ENCODE data around the gene ADAM15.

ADAM15 gene

DNA sequence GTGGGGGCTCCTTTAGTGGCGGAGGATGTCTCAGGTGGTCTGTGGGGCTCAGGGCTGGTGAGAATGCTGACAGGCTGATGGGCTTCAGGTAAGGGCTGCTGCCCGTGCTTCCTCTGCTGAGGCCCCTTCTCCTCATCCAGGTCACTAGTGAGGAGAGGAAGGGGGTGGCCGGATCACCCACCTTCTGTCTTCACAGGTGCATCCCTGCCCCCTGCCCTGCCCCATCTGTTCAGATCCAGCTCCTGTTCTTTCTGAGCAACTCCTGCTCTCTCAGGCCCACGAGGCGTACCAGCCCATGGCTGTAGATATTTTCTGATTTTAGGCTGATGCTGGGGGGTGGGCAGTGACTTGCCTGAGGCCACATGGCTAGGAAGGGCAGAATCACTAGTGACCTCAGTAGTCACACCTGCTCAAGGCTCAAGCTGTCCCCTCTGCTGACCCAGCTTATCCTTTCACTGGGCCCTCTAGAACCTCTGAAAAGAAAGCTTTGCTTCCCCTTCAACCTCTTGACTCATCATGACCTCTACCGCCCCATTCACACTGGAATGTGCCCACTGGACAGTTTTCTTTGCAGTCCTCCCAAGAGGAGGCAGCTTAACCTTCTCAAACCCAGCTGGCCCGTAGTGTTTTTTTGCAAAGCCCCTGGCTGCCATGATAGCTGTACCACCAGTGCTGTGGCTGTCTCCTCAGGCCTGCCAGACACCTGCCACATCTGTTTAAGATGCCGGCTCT, 32.3 kb upstream of the ADAM15 start:
- TF ChIP-seq, protein P1, sequence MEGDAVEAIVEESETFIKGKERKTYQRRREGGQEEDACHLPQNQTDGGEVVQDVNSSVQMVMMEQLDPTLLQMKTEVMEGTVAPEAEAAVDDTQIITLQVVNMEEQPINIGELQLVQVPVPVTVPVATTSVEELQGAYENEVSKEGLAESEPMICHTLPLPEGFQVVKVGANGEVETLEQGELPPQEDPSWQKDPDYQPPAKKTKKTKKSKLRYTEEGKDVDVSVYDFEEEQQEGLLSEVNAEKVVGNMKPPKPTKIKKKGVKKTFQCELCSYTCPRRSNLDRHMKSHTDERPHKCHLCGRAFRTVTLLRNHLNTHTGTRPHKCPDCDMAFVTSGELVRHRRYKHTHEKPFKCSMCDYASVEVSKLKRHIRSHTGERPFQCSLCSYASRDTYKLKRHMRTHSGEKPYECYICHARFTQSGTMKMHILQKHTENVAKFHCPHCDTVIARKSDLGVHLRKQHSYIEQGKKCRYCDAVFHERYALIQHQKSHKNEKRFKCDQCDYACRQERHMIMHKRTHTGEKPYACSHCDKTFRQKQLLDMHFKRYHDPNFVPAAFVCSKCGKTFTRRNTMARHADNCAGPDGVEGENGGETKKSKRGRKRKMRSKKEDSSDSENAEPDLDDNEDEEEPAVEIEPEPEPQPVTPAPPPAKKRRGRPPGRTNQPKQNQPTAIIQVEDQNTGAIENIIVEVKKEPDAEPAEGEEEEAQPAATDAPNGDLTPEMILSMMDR (IDR thresholded peaks at IDR 0.05; ENCODE audit: low read length, missing control alignments): no peak
- H3K4me3 ChIP-seq (replicated peaks; ENCODE audit: low read depth, low read length): no peak overlapping the region
- DNase-seq (ENCODE audit: low read depth): no peak

DNA sequence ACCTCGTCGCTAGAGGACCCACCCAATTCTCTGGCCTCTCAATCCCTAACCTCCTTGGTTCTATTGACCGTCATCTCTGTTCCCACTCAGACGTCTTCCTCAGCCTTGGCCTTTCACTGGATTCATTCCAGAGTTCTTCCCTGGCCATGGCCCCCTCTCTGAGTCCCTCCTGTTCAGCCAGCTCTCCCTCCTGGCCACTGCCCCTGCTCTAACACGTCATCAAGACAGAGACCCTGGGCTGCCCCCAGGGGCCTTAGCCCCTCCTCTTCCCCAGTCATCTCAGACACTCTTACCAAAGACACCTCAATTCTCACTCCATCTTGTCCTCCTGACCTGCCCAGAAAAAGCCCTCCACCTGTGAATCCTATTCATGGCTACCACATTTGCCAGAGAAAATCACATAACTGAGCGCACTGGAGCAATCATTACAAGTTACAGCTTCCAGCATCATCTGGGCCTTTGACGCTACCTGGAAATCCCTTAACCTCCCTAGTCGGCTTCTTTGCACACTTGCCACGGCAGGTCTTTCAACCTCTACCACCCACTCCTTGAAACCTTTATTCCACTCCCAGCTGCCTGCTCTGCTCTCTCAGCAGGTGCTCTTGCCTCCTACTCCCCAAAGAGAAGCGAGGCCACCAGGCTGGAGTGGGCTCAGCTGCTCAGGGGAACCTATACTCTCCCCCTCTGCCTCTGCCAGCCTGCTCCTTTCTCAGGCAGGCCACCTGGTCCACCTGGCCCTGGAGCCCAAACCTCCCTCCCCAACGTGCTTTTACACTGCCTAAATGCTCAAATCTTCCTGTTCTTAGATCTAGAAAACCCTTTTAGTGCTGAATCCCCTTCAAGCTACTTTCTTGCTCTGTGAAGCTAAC, 31.5 kb upstream of the ADAM15 start:
- TF ChIP-seq, protein P1 (IDR thresholded peaks at IDR 0.05; ENCODE audit: low read length, missing control alignments): no peak
- H3K4me3 ChIP-seq (replicated peaks; ENCODE audit: low read depth, low read length): no peak overlapping the region
- no peak for DNase-seq (ENCODE audit: low read depth)

DNA sequence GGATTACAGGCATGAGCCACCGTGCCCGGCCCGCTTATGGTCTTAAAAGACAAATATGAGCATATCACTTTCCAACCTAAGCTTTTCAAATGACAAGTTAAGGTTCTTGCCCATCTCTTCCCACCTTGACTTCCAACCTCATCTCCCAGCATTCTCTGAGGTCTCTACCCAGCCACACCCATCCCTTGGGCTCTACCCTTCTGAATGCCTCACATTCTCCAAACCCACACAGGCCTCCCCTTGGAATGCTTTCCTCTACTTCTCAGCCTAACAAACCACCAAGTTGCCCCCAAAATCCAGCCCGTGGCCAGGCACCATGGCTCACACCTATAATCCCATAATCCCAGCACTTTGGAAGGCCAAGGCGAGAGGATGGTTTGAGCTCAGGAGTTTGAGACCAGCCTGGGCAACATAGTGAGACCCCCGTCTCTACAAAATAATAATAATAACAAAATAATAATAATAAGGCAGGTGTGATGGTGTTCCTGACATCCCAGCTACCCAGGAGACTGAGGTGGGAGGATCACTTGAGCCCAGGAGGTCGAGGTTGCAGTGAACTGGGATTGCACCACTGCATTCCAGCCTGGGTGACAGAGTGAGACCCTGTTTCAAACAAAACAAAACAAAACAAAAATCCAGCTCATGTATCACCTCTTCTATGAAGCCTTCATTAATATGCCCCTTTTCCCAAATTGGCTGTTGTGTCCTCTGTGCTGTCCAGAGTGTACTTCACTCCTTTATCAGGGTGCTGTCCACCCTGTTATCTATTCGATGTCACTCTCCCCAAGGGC, 28.8 kb upstream of the ADAM15 start:
- no peak overlapping the region for H3K4me3 ChIP-seq (replicated peaks; ENCODE audit: low read depth, low read length)
- TF ChIP-seq, protein P1 (IDR thresholded peaks at IDR 0.05; ENCODE audit: low read length, missing control alignments): no peak
- no peak for DNase-seq (ENCODE audit: low read depth)

DNA sequence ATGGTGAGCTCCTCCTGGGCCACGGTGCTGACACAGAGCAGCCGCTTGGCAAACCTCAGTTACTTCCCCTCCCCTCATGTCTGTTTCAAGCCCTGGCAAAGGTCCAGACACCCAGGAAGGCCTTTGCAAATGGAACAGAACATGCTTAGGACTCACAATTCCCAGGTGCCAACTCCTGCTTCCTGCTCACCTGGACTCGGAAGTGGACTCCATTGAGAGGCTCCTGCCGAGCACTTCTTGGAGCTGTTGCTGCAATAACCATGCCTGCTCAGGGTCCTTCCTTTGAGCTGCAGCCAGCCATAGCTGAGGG, 28.2 kb upstream of the ADAM15 start:
- TF ChIP-seq, protein P1 (IDR thresholded peaks at IDR 0.05; ENCODE audit: low read length, missing control alignments): no peak
- no peak overlapping the region for H3K4me3 ChIP-seq (replicated peaks; ENCODE audit: low read depth, low read length)
- DNase-seq (ENCODE audit: low read depth): no peak

DNA sequence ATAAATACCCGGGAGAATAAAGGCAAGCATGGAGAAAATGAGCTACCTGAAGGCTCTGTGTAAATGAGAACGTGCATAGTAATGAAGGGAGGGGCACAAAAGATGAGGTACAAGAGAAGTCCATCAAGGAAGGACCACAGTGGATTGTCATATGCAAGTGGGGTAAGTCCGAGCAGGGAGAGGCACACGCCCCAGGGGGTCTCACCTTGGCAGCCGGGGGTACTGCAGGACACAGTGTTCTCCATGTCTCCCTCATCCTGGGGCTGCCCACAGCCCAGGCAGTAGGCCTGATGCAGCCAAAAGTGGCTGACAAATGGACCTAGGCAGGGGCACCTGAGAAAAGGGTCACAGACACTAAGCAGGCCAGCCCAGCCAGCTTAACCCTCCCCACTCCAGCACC, 27.5 kb upstream of the ADAM15 start:
- TF ChIP-seq, protein P1 (IDR thresholded peaks at IDR 0.05; ENCODE audit: low read length, missing control alignments): no peak
- DNase-seq (ENCODE audit: low read depth): no peak
- no peak overlapping the region for H3K4me3 ChIP-seq (replicated peaks; ENCODE audit: low read depth, low read length)

DNA sequence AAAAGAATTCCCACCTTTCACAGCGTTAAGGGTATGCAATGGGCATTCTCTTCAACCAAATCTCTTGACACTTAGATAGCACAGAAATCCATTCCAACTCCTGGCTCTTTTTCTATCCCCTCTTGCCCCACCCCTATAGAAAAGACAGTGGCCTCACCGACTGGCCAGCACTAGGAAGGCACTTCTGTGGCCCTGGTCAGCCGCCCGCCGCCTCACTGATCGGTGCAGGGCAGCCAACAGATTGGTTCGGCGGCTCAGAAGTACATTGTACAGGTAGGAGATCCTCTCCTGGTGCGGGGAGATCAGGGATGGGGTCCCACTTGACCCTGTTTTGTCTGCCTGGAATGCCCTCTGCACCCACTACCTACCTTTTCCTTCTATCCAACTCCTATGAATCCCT, 26.8 kb upstream of the ADAM15 start:
- H3K4me3 ChIP-seq (replicated peaks; ENCODE audit: low read depth, low read length): no peak overlapping the region
- DNase-seq (ENCODE audit: low read depth): no peak
- TF ChIP-seq, protein P1 (IDR thresholded peaks at IDR 0.05; ENCODE audit: low read length, missing control alignments): no peak

Data from fibroblast of pulmonary artery (primary cell).